ENCODE results near the gene PRR13.

- no peak for TF ChIP-seq POLR2A (IDR thresholded peaks at IDR 0.05; ENCODE audit: low read depth, low read length)
- no peak for TF ChIP-seq EZH2 (IDR thresholded peaks at IDR 0.05; ENCODE audit: borderline replicate concordance, low read depth, low read length, severe bottlenecking)
- no peak for TF ChIP-seq FOS (IDR thresholded peaks at IDR 0.05; ENCODE audit: borderline replicate concordance, insufficient read depth, low read length)
- no peak for TF ChIP-seq POLR2AphosphoS5 (IDR thresholded peaks at IDR 0.05; ENCODE audit: insufficient read depth, low read depth, low read length)
- TF ChIP-seq CTCF (IDR thresholded peaks at IDR 0.05; ENCODE audit: extremely low read depth in 1 of 2, insufficient read depth in 1 of 2, low read depth in 1 of 2, low read length in 2 of 2): no peak
- no peak for TF ChIP-seq MYC (IDR thresholded peaks at IDR 0.05; ENCODE audit: low read depth, low read length)
- no peak for TF ChIP-seq MAX (IDR thresholded peaks at IDR 0.05; ENCODE audit: insufficient read depth, insufficient read length)
- TF ChIP-seq JUN (IDR thresholded peaks at IDR 0.05; ENCODE audit: borderline replicate concordance, insufficient read depth, insufficient read length, low read depth): no peak
These were observed 13.5 kb upstream of the PRR13 start for GRCh38 chr12:53427905-53428594.
